ENCODE data around the gene MAP3K1.

DNA sequence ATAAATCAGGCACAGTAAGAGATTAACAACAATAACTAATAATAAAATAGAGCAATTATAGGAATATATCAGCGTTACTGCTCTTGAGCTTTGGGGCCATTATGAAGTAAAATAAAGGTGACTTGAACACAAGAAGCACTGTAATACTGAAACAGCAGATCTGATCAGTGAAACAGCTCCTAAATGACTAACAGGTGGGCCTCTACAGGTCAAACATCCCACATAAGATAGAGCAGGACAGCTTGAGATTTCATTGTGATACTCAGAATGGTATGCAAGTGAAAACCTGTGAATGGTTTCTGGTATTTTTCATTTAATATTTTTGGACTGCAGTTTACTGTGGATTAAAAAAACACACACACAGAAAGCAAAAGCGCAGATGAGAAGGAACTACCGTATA, 24.0 kb upstream of the MAP3K1 start:
- TF ChIP-seq, protein P1, sequence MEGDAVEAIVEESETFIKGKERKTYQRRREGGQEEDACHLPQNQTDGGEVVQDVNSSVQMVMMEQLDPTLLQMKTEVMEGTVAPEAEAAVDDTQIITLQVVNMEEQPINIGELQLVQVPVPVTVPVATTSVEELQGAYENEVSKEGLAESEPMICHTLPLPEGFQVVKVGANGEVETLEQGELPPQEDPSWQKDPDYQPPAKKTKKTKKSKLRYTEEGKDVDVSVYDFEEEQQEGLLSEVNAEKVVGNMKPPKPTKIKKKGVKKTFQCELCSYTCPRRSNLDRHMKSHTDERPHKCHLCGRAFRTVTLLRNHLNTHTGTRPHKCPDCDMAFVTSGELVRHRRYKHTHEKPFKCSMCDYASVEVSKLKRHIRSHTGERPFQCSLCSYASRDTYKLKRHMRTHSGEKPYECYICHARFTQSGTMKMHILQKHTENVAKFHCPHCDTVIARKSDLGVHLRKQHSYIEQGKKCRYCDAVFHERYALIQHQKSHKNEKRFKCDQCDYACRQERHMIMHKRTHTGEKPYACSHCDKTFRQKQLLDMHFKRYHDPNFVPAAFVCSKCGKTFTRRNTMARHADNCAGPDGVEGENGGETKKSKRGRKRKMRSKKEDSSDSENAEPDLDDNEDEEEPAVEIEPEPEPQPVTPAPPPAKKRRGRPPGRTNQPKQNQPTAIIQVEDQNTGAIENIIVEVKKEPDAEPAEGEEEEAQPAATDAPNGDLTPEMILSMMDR (IDR thresholded peaks at IDR 0.05), result no peak
- no peak for TF ChIP-seq ZFX (IDR thresholded peaks at IDR 0.05; ENCODE audit: borderline replicate concordance)
